CD4-positive, alpha-beta T cell (primary cell): ENCODE data around the gene ARMC9. TPM values are rescaled to one million over a fixed set of nuclear protein-coding genes. Genes with fewer than 3 reads are reported as not detected.

Experiments
- ATAC-seq: fragments of 200-7000 bp; cut with Tn5 transposase; one replicate; pipeline ENCODE4 v1.10.0; 2022; ENCODE audit warnings: mild to moderate bottlenecking; ENCODE audit not compliant: poor library complexity
- CTCF ChIA-PET: fragments of 350-600 bp; sonication (Branson Sonifier 250); formaldehyde crosslinking; loops from one replicate; lab custom pipeline; 2021; ENCODE audit warnings: antibody characterized with exemption, inconsistent platforms; lab: Charles Lee
- POLR2A ChIA-PET: fragments of 350-600 bp; sonication (Branson Sonifier 250); formaldehyde crosslinking; loops from one replicate; lab custom pipeline; 2021; ENCODE audit warnings: antibody characterized with exemption, inconsistent platforms; lab: Charles Lee
- DNase-seq, 14 experiments: peaks; one replicate each; pipeline ENCODE4 v3.0.0-alpha.2; 2013 to 2020; ENCODE audit warnings: mixed read lengths in 2 of 14
- H3K27ac ChIP-seq, 2 donors: one replicate each; pipeline versions ENCODE4 v1.5.1 to v1.7.0; 2013; ENCODE audit warnings: low read length in 2 of 2, low read depth in 1 of 2, mild to moderate bottlenecking in 1 of 2
- H3K27me3 ChIP-seq, 2 experiments: 1 replicate in 1 of 2; 2 replicates in 1 of 2; pipeline versions ENCODE4 v1.6.1 to v1.7.0; 2013; ENCODE audit warnings: low read length in 2 of 2, control low read depth in 1 of 2, mild to moderate bottlenecking in 1 of 2, moderate library complexity in 1 of 2; ENCODE audit not compliant: insufficient read depth in 2 of 2, control insufficient read depth in 1 of 2
- H3K36me3 ChIP-seq: one replicate; pipeline ENCODE4 v1.6.1; 2013; ENCODE audit warnings: low read length, control low read depth; ENCODE audit not compliant: insufficient read depth
- H3K4me1 ChIP-seq: one replicate; pipeline ENCODE4 v1.6.1; 2013; ENCODE audit warnings: low read length, control low read depth; ENCODE audit not compliant: insufficient read depth
- H3K4me3 ChIP-seq: one replicate; pipeline ENCODE4 v1.5.1; 2013; ENCODE audit warnings: mild to moderate bottlenecking, low read length, moderate library complexity
- H3K9me3 ChIP-seq, 2 experiments: 1 replicate in 1 of 2; 2 replicates in 1 of 2; pipeline versions ENCODE4 v1.6.1 to v1.7.0; 2013; ENCODE audit warnings: low read length in 2 of 2, mild to moderate bottlenecking in 2 of 2, control low read depth in 1 of 2, moderate library complexity in 1 of 2; ENCODE audit not compliant: control insufficient read depth in 1 of 2, insufficient read depth in 1 of 2
- H3K27ac Mint-ChIP-seq: one replicate; pipeline ENCODE4 v1.8.0; 2020; ENCODE audit warnings: mixed read lengths
- H3K27me3 Mint-ChIP-seq: one replicate; pipeline ENCODE4 v1.8.0; 2021; ENCODE audit warnings: mixed read lengths
- H3K36me3 Mint-ChIP-seq: one replicate; pipeline ENCODE4 v1.8.0; 2021; ENCODE audit warnings: low read depth, mixed read lengths
- H3K4me1 Mint-ChIP-seq: one replicate; pipeline ENCODE4 v1.8.0; 2021; ENCODE audit warnings: low read depth, mixed read lengths
- H3K4me3 Mint-ChIP-seq: one replicate; pipeline ENCODE4 v1.8.0; 2020; ENCODE audit warnings: mild to moderate bottlenecking, mixed read lengths
- H3K9me3 Mint-ChIP-seq: one replicate; pipeline ENCODE4 v1.8.0; 2020; ENCODE audit warnings: mixed read lengths
- CTCF ChIP-seq: fragments of 200-600 bp; IDR thresholded peaks from one replicate; pipeline ENCODE4 v1.8.0; 2022; ENCODE audit warnings: antibody characterized with exemption, mild to moderate bottlenecking
- intact Hi-C, 2 experiments: fragments of 100-400 bp; cut with DNase I in 1 of 2; cut with micrococcal nuclease in 1 of 2; formaldehyde crosslinking; loops; one replicate each; pipeline versions ENCODE4 v1.15.1 to v1.9.0; 2023 to 2025; cut with DNase I, micrococcal nuclease
- total RNA-seq, 174 experiments: library from RNA in 2 of 174; stranded (reverse) in 2 of 174; gene quantifications; one replicate each; pipeline ENCODE4 v1.2.3 and lab custom pipeline; 2021 to 2026

The ARMC9 gene
- total RNA-seq, 2 experiments from 2014 or later, result 0.16 to 0.42 TPM

DNA sequence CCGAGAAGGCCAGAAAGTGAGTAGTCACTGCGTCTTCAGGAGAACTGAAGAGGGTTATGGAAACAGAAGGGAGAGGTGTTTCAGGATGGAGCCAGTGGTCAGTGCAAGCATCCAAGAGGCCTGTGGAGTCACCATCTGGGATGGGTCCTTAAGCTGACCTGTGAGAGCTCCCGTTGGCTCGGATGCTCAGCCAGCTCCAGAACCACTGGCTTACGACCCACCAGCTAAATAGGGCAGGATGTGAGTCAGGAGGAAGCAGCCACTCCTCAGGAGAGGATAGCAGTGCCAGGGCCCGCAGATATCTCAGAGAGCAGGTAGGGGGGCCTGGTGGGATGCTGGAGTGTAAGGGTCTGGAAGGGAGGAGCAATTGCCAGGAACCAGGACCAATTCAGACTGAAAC is 134.0 kb downstream of the ARMC9 start:
- no peaks in the 10 kb centered on the region for H3K4me1 Mint-ChIP-seq
- Histone ChIP-seq H3K27ac (no peak overlapping the region), H3K27me3 (no peaks in the 10 kb centered on the region), H3K9me3 (no peaks in the 10 kb centered on the region), H3K4me1 (no peaks in the 10 kb centered on the region), H3K36me3 (no peaks in the 10 kb centered on the region), H3K4me3 (no peak overlapping the region)
- H3K9me3 Mint-ChIP-seq, result no peaks in the 10 kb centered on the region
- H3K36me3 Mint-ChIP-seq, result no peaks in the 10 kb centered on the region
- no peak overlapping the region for H3K27ac Mint-ChIP-seq
- H3K4me3 Mint-ChIP-seq, result no peak overlapping the region
- POLR2A ChIA-PET, result no interaction called here
- DNase-seq (no peak), ATAC-seq (no peak)
- no peaks in the 10 kb centered on the region for H3K27me3 Mint-ChIP-seq
- intact Hi-C loops, result no loop called here
- CTCF ChIA-PET, result no interaction called here
- TF ChIP-seq CTCF, result no peak

GRCh38 chr2:231332872-231333500 is 134.6 kb downstream of the ARMC9 start:
- Histone ChIP-seq H3K36me3 (no peaks in the 10 kb centered on the region), H3K4me1 (no peaks in the 10 kb centered on the region), H3K4me3 (no peak overlapping the region), H3K9me3 (no peaks in the 10 kb centered on the region), H3K27me3 (no peaks in the 10 kb centered on the region), H3K27ac (no peak overlapping the region)
- Mint-ChIP-seq H3K27me3 (no peaks in the 10 kb centered on the region), H3K4me1 (no peaks in the 10 kb centered on the region), H3K4me3 (no peak overlapping the region), H3K27ac (no peak overlapping the region), H3K9me3 (no peaks in the 10 kb centered on the region), H3K36me3 (no peaks in the 10 kb centered on the region)
- intact Hi-C loops, result no loop called here
- no peak for TF ChIP-seq CTCF
- POLR2A ChIA-PET, result no interaction called here
- DNase-seq (no peak), ATAC-seq (no peak)
- CTCF ChIA-PET, result no interaction called here

DNA sequence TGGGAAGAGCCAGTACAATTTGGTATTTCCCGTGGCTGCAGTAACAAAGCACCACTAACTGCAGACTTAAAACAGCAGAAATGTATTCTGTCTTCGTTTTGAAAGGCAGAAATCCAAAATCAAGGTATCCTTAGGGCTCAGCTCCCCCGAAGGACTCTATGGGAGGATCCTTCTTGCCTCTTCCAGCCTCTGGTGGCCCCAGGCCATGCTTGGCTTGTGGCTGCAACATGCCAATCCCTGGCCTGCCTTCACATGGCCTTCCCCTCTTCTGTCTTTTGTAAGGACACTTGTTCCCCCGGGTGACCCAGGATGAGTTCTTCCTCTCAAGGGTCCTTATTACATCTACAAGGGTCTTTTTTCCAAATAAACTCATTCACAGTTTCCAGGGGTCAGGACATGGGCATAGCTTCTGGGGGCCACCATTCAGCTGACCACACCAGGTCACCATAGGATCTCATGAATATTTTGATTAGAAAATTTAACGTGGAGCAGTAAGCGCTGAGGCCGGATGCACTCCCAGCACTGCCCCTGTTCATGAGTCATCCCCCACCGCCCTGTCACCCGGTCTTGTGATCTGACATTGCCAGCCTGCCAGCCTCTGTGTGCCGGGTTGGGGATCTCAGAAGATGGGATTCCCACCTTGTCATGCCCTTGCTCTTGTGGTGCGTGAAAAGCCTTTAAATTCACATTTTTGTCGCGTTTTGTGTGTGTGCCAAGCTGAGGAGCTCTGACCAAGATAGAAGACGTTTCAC is 135.9 kb downstream of the ARMC9 start:
- DNase-seq (peak in 2 of 14 experiments; percentile 13 to 31), ATAC-seq (no peak)
- no peak overlapping the region for H3K27ac ChIP-seq
- H3K4me1 ChIP-seq, result no peaks in the 10 kb centered on the region
- H3K9me3 ChIP-seq, result no peaks in the 10 kb centered on the region
- no peak overlapping the region for H3K4me3 ChIP-seq
- Mint-ChIP-seq H3K4me1 (no peaks in the 10 kb centered on the region), H3K9me3 (no peaks in the 10 kb centered on the region), H3K27me3 (no peaks in the 10 kb centered on the region), H3K36me3 (no peaks in the 10 kb centered on the region), H3K4me3 (no peak overlapping the region), H3K27ac (no peak overlapping the region)
- ChIA-PET CTCF (no interaction called here), POLR2A (no interaction called here)
- H3K27me3 ChIP-seq, result no peaks in the 10 kb centered on the region
- intact Hi-C loops, result no loop called here
- no peak for TF ChIP-seq CTCF
- no peaks in the 10 kb centered on the region for H3K36me3 ChIP-seq
